K562 (cell line): ENCODE measurements around the gene SERPINE1. TPM values are rescaled to one million over a fixed set of nuclear protein-coding genes. Genes with fewer than 3 reads are reported as not detected.

Experiments used
- BRD4 ChIP-seq: fragments of 200-600 bp; sonication (generic); IDR thresholded peaks from 2 replicates; pipeline ENCODE4 v1.6.1; 2017; ENCODE audit warnings: inconsistent platforms
- CBX3 ChIP-seq, 2 experiments: IDR thresholded peaks; 1 replicate in 1 of 2; 2 replicates in 1 of 2; pipeline ENCODE4 v1.6.1; 2012; ENCODE audit warnings: inconsistent platforms in 2 of 2, low read length in 2 of 2, borderline replicate concordance in 1 of 2, control low read depth in 1 of 2
- CREB1 ChIP-seq, 2 experiments: sonication (generic) in 1 of 2; formaldehyde crosslinking in 1 of 2; IDR thresholded peaks; 2 replicates each; pipeline versions ENCODE4 v1.6.1 to v1.8.0; 2012 to 2022; ENCODE audit warnings: inconsistent platforms in 1 of 2, mild to moderate bottlenecking in 1 of 2, missing genetic modification reagents in 1 of 2, moderate library complexity in 1 of 2
- CXXC5 ChIP-seq: fragments of 250-450 bp; sonication (Bioruptor Pico); IDR thresholded peaks from 2 replicates; pipeline ENCODE4 v1.8.0; 2022; ENCODE audit warnings: inconsistent platforms, mild to moderate bottlenecking, moderate library complexity
- DEAF1 ChIP-seq: fragments of 450-650 bp; formaldehyde crosslinking; IDR thresholded peaks from 2 replicates; pipeline ENCODE4 v1.4.0; 2020; ENCODE audit warnings: mild to moderate bottlenecking, moderate library complexity
- EP300 ChIP-seq: IDR thresholded peaks from 2 replicates; pipeline ENCODE4 v1.6.1; 2012; ENCODE audit warnings: low read length, improper control_type of control experiment
- EZH2 ChIP-seq: IDR thresholded peaks from 2 replicates; pipeline ENCODE4 v1.6.1; 2012; ENCODE audit warnings: low read depth, mild to moderate bottlenecking, inconsistent platforms, low read length, borderline replicate concordance
- FOXO4 ChIP-seq: fragments of 450-650 bp; formaldehyde crosslinking; IDR thresholded peaks from 2 replicates; pipeline ENCODE4 v1.4.0; 2020; ENCODE audit warnings: mild to moderate bottlenecking, moderate library complexity
- HLTF ChIP-seq: fragments of 450-650 bp; IDR thresholded peaks from 2 replicates; pipeline ENCODE4 v1.6.1; 2016
- HNRNPL ChIP-seq: fragments of 200-400 bp; formaldehyde crosslinking; IDR thresholded peaks from 2 replicates; pipeline ENCODE4 v1.6.1; 2017; ENCODE audit warnings: low read depth, mild to moderate bottlenecking, low read length
- LEF1 ChIP-seq: fragments of 450-650 bp; IDR thresholded peaks from 2 replicates; pipeline ENCODE4 v1.6.1; 2016; ENCODE audit warnings: mild to moderate bottlenecking
- MAZ ChIP-seq, 2 experiments: fragments of 450-650 bp in 1 of 2; sonication (generic) in 1 of 2; formaldehyde crosslinking; IDR thresholded peaks in 1 of 2; conservative IDR thresholded peaks in 1 of 2; 2 replicates each; pipeline versions ENCODE4 v1.4.0 to v1.5.0; 2020; ENCODE audit warnings: mild to moderate bottlenecking in 1 of 2, missing genetic modification reagents in 1 of 2
- MITF ChIP-seq: IDR thresholded peaks from 2 replicates; pipeline ENCODE4 v1.6.1; 2014; ENCODE audit warnings: antibody characterized with exemption
- NCOA1 ChIP-seq: fragments of 450-650 bp; IDR thresholded peaks from 2 replicates; pipeline ENCODE4 v1.6.1; 2016; ENCODE audit warnings: low read depth
- POLR2G ChIP-seq: fragments of 200-400 bp; formaldehyde crosslinking; IDR thresholded peaks from 2 replicates; pipeline ENCODE4 v1.6.1; 2017; ENCODE audit warnings: low read depth, mild to moderate bottlenecking, antibody characterized with exemption, low read length, moderate library complexity
- RFX7 ChIP-seq: fragments of 250-450 bp; sonication (Bioruptor Pico); IDR thresholded peaks from 2 replicates; pipeline ENCODE4 v1.5.1; 2021; ENCODE audit warnings: mild to moderate bottlenecking
- ZBTB12 ChIP-seq: fragments of 250-450 bp; sonication (Bioruptor Pico); IDR thresholded peaks from 2 replicates; pipeline ENCODE4 v1.4.0; 2020
- ZNF175 ChIP-seq: fragments of 200-800 bp; sonication (Bioruptor generic); IDR thresholded peaks from 2 replicates; pipeline ENCODE4 v1.6.1; 2016; ENCODE audit warnings: low read depth, mild to moderate bottlenecking, missing genetic modification characterization, missing compliant biosample characterization
- ZNF79 ChIP-seq: fragments of 250-450 bp; sonication (Bioruptor Pico); IDR thresholded peaks from 2 replicates; pipeline ENCODE4 v1.4.0; 2020; ENCODE audit warnings: low read depth, mild to moderate bottlenecking, moderate library complexity
- polyA plus RNA-seq, 8 experiments: library from polyadenylated mRNA; depleted of rRNA in 4 of 8; stranded (reverse) in 5 of 8; unstranded in 3 of 8; fragments of >200 nt; fragmentation: Nextera tagmentation in 2 of 8; fragmentation: Illumina TruSeq in 1 of 8; extraction: Ambion mirVana in 2 of 8; extraction: Trizol in 1 of 8; gene quantifications; 2 replicates each; pipeline versions ENCODE4 v1.2.1 to v1.2.3, GENCODE V29; 2011 to 2014; ENCODE audit warnings: inconsistent platforms in 1 of 8, missing spikeins in 1 of 8
- total RNA-seq, 7 experiments: library from RNA; depleted of rRNA in 6 of 7; stranded (reverse); fragments of >200 nt in 6 of 7; fragmentation: Illumina TruSeq in 2 of 7; extraction: Trizol in 2 of 7; gene quantifications; 2 replicates each; pipeline versions ENCODE4 v1.2.1 to v1.2.3, GENCODE V29; 2011 to 2021; ENCODE audit warnings: low replicate concordance in 1 of 7

The SERPINE1 gene
- total and polyA plus RNA-seq, 9 of the 15 experiments (the other 6 are each of a cell fraction or from before 2014, with no cell fraction given), result 0.22 to 4.8 (median 0.91) TPM

- peak; percentile 79 for TF ChIP-seq ZNF175 (CRISPR knock-in tag)
- peak; percentile 62 for TF ChIP-seq CXXC5 (CRISPR knock-in tag)
- TF ChIP-seq EP300, result peak; percentile 89
- TF ChIP-seq RFX7, result no peak
- peak; percentile 57 for TF ChIP-seq ZBTB12 (CRISPR knock-in tag)
- TF ChIP-seq BRD4, result no peak
- TF ChIP-seq CREB1 (IDR thresholded peaks at IDR 0.05), result peak; percentile 82
- TF ChIP-seq CREB1 (CRISPR knock-in tag; IDR thresholded peaks at IDR 0.05), result peak; percentile 85
- no peak for TF ChIP-seq HNRNPL
- TF ChIP-seq MAZ (CRISPR knock-in tag; conservative IDR thresholded peaks at IDR 0.05 in 1 of 2, IDR thresholded peaks at IDR 0.05 in 1 of 2), result peak; percentile 67 to 87; a peak in 3 of 4 replicates
- no peak for TF ChIP-seq FOXO4 (CRISPR knock-in tag)
- peak; percentile 98 for TF ChIP-seq MITF
- TF ChIP-seq NCOA1, result peak; percentile 89
- peak; percentile 98 for TF ChIP-seq LEF1
- no peak for TF ChIP-seq EZH2
- no peak for TF ChIP-seq ZNF79 (CRISPR knock-in tag)
- TF ChIP-seq CBX3 (IDR thresholded peaks at IDR 0.05; ENCODE audit: borderline replicate concordance in 1 of 2, low read length in 2 of 2), result peak in 1 of 2 experiments; percentile 39; a peak in 1 of 3 replicates
- peak; percentile 54; the same call in 1 of the 2 replicates for TF ChIP-seq POLR2G
- TF ChIP-seq DEAF1 (CRISPR knock-in tag), result peak; percentile 88
- peak; percentile 91 for TF ChIP-seq HLTF
These were observed 11.4 kb downstream of the SERPINE1 start (continued) for GRCh38 chr7:101138213-101138870.
